GM19035 (cell line): ENCODE results near the gene CEMIP2.

Experiments used
- ATAC-seq: cut with Tn5 transposase; IDR thresholded peaks from one replicate; pipeline ENCODE4 v1.9.1; 2021; ENCODE audit not compliant: unreplicated experiment

CEMIP2 gene

DNA sequence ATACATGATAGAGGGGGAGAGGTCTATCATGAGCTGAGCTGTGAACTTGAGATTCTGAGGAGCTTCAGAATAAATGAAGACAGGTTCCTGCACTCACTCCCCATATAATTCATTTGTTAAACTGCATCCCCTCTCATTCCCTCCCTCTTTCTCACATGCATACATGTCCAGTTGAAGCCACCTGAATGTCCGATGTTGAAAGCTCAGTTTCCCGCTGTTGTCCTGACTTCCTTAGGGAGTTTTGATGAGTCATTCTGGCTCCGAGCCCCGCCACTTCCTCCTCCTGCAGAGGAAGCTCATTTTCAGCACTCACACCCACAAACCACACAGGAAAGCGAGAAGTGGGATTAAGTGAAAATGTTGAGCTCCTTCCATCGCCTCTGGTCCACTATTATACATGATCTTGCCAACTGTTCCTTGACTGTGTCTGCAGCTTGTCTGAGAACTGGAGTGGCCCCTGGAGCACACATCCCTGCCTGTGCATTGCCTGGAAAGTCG is 121.2 kb downstream of the CEMIP2 start:
- ATAC-seq = no peak

DNA sequence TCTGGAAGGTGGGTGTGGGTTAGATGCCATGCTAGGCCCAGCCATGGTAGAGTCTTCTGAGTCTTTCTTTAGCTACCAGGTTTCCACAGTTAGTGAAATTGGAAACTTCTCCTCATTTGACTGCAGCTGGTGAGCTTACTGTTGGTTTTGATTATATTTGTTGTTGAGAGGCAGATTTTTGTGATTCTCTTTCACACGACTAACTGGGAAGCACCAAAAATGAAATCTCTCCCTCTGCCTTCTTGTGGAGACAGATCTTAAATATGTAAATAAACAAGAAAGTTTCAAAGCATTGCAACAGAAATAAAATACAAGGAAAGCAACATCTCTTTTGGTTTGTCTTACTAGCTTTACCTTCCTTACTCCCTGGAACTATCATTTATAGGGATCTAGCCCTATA is 122.2 kb downstream of the CEMIP2 start:
- ATAC-seq = no peak

GRCh38 chr9:71644819-71645362 is 123.4 kb downstream of the CEMIP2 start:
- ATAC-seq = no peak

GRCh38 chr9:71643330-71643729 is 125.0 kb downstream of the CEMIP2 start:
- no peak for ATAC-seq

GRCh38 chr9:71642056-71642455 is 126.3 kb downstream of the CEMIP2 start:
- ATAC-seq = no peak

- no peak for ATAC-seq
These were observed 129.7 kb downstream of the CEMIP2 start for GRCh38 chr9:71638627-71639026.

DNA sequence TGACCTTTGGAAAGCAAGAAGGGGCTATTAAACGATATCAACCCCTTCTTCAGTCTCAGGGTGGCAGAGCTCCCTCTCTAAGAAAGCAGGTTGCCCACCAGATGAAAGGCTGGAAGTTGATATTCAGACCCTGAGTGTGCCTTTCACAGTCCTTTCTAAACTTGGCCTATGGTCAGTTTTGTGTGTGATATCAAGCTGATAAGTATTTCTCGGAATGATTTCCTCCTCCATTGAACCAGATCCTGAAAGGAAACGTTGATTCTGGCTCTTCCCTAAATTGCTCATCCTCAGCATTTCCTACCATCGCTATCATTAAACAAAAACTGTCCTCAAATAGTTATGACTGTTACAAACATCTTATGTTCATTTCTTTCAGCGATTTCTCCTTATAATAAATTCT is 130.4 kb downstream of the CEMIP2 start:
- ATAC-seq = no peak

GRCh38 chr9:71637375-71637774 is 130.9 kb downstream of the CEMIP2 start:
- ATAC-seq = no peak

DNA sequence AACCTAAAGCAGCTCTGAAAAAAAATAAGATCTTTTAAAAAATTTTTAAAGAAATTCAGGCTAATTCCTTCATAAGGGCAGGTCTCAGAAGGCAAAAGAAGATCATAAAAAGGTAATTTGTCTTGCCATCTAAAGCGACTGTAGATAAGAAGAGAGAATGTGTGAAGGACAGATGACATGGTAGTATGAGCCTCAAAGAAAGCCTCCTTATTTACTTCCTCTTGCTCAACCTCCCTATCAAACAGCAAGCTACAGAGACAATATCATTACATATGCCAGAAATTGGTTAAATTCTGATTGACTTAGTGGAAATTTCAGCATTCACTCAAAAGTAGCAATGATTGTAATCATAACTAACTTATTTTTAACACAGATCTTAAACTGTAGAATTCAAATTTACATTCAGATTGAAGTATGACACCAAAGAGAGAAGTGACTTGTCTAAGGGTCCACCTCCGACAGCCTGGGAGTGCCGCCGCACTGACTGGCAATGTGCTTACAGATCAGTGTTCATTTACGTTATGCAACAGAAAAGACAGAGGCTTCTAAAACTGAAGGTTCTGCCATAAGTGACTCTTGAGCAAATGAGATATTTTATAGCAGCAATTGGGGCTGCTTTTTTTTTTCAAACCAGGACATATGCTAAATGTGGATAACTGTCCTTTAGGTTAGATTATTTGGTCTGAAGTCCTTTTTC is 132.0 kb downstream of the CEMIP2 start:
- ATAC-seq = no peak

- no peak for ATAC-seq
These were observed 133.6 kb downstream of the CEMIP2 start for GRCh38 chr9:71634752-71635151.
